HG03095 (cell line): Measurements from ENCODE around the gene GPR15.

Experiments used
- ATAC-seq: cut with Tn5 transposase; IDR thresholded peaks from one replicate; pipeline ENCODE4 v1.9.1; 2021; ENCODE audit warnings: moderate library complexity; ENCODE audit not compliant: unreplicated experiment

The GPR15 gene

DNA sequence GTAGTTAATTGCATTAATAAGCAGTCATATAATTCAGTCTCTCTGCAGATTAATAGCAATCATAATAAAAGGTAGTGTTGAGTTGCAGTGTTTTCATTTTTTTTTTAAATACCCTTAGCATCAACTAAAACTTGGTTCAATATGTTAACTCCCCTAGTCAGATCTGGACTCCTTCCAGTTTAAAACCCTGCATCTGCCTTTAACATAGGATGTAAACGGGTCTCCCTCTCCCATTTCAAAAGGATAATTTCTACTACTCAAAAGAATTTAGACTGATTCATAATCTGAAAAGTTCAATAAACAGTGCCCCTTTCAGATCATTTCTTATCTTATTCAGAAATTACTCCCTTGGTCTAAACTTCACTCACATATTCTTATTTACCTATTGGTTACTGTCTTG is 50.3 kb downstream of the GPR15 start:
- ATAC-seq: no peak

DNA sequence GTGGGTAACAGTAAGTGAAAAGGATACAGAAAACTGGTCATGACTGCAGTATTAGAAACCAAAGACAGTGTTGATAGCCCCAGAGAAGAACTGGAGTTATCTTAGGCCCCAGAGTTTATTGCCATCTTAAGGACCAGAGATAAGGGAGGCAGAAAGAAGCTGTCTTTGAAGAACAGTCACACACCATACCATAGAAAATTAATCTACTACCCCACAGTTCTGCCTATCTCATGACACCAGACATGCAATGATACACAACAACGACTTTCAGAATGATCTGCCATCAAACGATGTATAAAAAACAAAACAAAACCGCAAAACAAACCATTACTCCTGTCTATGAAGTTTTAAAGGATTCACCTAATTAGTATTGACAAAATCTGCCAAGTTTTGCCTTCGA is 52.0 kb downstream of the GPR15 start:
- no peak for ATAC-seq
